GM18520 (cell line): ENCODE results near the gene GPR108.
"Not testable (repeated sequence)": the region's sequence is repeated elsewhere in the genome, so short reads cannot be mapped to it uniquely, and the experiment has no call there.

Source experiments
- ATAC-seq: cut with Tn5 transposase; IDR thresholded peaks from one replicate; pipeline ENCODE4 v1.9.1; 2021; ENCODE audit not compliant: unreplicated experiment

GPR108 gene

GRCh38 chr19:6721138-6721474 is 16.3 kb downstream of the GPR108 start:
- ATAC-seq: no peak

GRCh38 chr19:6720369-6721137 is 16.8 kb downstream of the GPR108 start, which contains the start of gene C3:
TSS of gene C3 (minus strand) at chr19:6720650. CDS start at chr19:6720589, 61 bp downstream.
- ATAC-seq: no peak

GRCh38 chr19:6719992-6720368 is 17.4 kb downstream of the GPR108 start:
- ATAC-seq: no peak

- ATAC-seq: no peak
Measured at GRCh38 chr19:6719540-6719861, 17.9 kb downstream of the GPR108 start.

- ATAC-seq: no peak
Measured at GRCh38 chr19:6718741-6719539, 18.4 kb downstream of the GPR108 start.

- ATAC-seq: no peak
Measured at GRCh38 chr19:6718111-6718740, 19.2 kb downstream of the GPR108 start.

- no peak for ATAC-seq
Measured at GRCh38 chr19:6717441-6717971, 19.9 kb downstream of the GPR108 start.

GRCh38 chr19:6717036-6717435 is 20.3 kb downstream of the GPR108 start:
- ATAC-seq: no peak

GRCh38 chr19:6716610-6716970 is 20.8 kb downstream of the GPR108 start:
- no peak for ATAC-seq

GRCh38 chr19:6714749-6715555 is 22.4 kb downstream of the GPR108 start:
- ATAC-seq: no peak

- ATAC-seq: no peak
Measured at GRCh38 chr19:6713773-6714692, 23.3 kb downstream of the GPR108 start.

GRCh38 chr19:6712692-6713670 is 24.4 kb downstream of the GPR108 start:
- no peak for ATAC-seq

- ATAC-seq: no peak
Measured at GRCh38 chr19:6712231-6712630, 25.1 kb downstream of the GPR108 start.

- ATAC-seq: no peak
Measured at GRCh38 chr19:6711605-6712004, 25.8 kb downstream of the GPR108 start.

GRCh38 chr19:6711078-6711361 is 26.4 kb downstream of the GPR108 start:
- no peak for ATAC-seq

- no peak for ATAC-seq
Measured at GRCh38 chr19:6710273-6711077, 26.9 kb downstream of the GPR108 start.

- no peak for ATAC-seq
Measured at GRCh38 chr19:6709549-6709948, 27.8 kb downstream of the GPR108 start.

GRCh38 chr19:6708913-6709312 is 28.5 kb downstream of the GPR108 start:
- ATAC-seq: not testable (repeated sequence)
